AG04449 (cell line): ENCODE results near the gene SNX21.
A peak's percentile ranks its signal among the peaks of the same experiment; 100 is the strongest.

Experiments used
- CTCF ChIA-PET: fragments of 350-600 bp; formaldehyde crosslinking; extraction: SDS; loops from one replicate; lab custom pipeline; 2021; ENCODE audit warnings: antibody characterized with exemption; lab: Yijun Ruan, JAX
- POLR2A ChIA-PET: fragments of 400-600, 350-600 bp; formaldehyde crosslinking; extraction: SDS; loops from one replicate; lab custom pipeline; 2020; ENCODE audit warnings: antibody characterized with exemption, inconsistent platforms; lab: Yijun Ruan, JAX
- DNase-seq: peaks from one replicate; pipeline ENCODE4 v3.0.0-alpha.2; 2010; ENCODE audit warnings: low read depth, low spot score
- H3K4me3 ChIP-seq: 2 replicates; pipeline ENCODE4 v1.5.1; 2011; ENCODE audit warnings: low read depth, mild to moderate bottlenecking, control low read depth, low read length
- CTCF ChIP-seq: IDR thresholded peaks from one replicate; pipeline ENCODE4 v1.5.1; 2011; ENCODE audit warnings: mild to moderate bottlenecking, moderate library complexity, low read length, control low read depth, inconsistent platforms; ENCODE audit not compliant: insufficient read depth; ENCODE audit errors: missing control alignments

The SNX21 gene

DNA sequence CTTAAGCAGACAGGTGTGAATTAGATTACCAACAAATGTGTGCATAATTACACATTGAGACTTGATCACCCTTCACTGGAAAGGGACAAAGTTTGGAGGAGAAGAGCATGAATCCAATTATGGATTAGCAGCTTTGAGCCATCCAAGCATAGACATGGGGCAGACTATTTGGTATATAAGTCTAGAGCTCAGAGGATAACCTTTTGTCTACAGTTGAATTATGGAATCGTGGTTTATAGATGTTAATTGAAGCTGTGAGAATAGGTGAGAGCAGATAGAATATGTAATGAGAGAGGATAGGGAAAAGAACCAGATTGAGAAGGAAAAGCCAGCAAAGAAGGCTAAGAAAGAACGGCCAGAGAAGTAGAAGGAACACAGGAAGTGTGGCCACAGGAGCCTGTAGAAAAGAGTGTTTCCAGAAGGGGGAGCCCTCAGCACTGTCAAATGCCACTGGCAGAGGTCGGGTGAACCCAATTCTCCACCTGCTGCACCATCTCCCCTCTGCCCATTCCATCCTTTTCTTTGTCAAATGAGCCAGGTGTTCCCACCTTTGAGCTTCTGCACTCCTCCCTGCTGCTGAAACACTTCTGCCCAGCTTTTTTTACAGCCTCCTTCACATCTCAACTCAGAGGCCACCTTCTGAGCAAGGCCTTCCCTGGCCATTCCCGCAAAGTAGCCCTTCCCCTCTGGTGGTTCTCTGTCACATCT, 34.5 kb upstream of the SNX21 start:
- peak; percentile 75 for TF ChIP-seq CTCF
- ChIA-PET POLR2A (no interaction called here), CTCF (interaction anchor here (0.6 to 4.4 kb wide), 41 partner anchors 9 to 444 kb away, joined by 3 to 63 read pairs (median 5); partner anchors contain the start of genes DNTTIP1, NEURL2, PCIF1 and SNX21)
- DNase-seq = no peak
- H3K4me3 ChIP-seq = no peak overlapping the region

DNA sequence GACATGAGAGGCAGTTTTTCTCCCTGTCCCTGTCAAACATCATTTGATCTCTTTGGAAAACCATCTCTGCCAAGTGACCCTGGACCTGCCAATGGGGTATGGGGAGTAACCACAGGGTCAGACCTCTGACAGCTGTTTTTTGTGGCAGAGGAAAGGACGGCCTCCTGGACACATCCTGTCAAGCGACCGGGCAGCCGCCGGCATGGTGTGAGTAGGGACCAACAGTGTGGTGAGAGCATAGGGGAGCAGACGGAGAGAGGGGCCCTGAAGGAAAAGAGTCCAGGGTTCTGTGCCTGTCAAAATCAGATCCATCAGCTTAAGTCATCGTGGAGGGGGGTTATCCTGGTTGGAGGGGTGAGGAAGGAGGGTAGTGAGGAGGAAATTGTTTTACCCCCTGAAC, 31.7 kb upstream of the SNX21 start:
- no peak overlapping the region for H3K4me3 ChIP-seq
- POLR2A ChIA-PET = interaction anchor here (1.3 kb wide), 1 partner anchor 10 kb away, joined by 4 read pairs; the partner anchor contains the start of genes DNTTIP1 and WFDC3
- DNase-seq = no peak
- TF ChIP-seq CTCF = no peak
- CTCF ChIA-PET = interaction anchor here (0.8 to 4.4 kb wide), 6 partner anchors 11 to 166 kb away, joined by 3 to 63 read pairs (median 20); partner anchors contain the start of genes DNTTIP1, UBE2C and WFDC3

DNA sequence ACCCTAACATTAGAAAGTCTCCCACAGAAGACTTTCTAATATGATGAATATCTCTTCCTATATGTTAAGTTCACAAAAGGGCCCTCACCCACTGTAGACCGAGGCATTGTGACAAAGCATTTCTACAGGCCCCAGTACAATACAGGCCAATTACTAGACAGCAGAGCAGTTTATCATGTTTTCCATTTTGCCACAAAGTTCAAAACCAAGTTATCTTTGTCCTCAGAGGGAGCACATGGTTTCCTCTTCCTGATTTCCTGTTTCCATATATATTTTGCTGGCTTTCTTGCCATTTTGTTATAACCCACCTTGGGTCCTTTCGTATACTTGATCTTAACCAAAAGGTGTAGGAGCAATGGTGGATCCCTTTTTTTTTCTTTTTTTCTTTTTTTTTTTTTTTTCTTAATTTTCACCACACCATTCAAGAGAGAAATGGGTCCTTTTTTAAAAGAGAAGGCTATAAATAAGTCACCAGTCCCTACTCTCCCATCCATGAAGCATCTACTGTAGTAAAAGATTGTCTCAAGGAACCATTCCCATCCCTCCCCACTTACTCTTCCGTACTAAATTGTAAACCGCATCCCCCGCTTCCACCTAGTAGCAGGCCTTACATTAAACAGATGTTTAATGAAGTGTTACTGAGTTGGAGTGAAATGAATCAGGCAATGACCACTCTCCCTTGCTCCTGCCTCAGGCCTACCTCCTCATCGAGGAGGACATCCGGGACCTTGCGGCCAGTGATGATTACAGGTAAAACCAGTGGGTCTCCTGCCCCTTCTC, 23.2 kb upstream of the SNX21 start:
- ChIA-PET POLR2A (no interaction called here), CTCF (interaction anchor here (4.0 to 5.8 kb wide), 2 partner anchors 11 kb away, joined by 38 to 41 read pairs; no protein-coding TSS in a partner anchor)
- TF ChIP-seq CTCF = no peak
- DNase-seq = no peak
- H3K4me3 ChIP-seq = no peak overlapping the region

DNA sequence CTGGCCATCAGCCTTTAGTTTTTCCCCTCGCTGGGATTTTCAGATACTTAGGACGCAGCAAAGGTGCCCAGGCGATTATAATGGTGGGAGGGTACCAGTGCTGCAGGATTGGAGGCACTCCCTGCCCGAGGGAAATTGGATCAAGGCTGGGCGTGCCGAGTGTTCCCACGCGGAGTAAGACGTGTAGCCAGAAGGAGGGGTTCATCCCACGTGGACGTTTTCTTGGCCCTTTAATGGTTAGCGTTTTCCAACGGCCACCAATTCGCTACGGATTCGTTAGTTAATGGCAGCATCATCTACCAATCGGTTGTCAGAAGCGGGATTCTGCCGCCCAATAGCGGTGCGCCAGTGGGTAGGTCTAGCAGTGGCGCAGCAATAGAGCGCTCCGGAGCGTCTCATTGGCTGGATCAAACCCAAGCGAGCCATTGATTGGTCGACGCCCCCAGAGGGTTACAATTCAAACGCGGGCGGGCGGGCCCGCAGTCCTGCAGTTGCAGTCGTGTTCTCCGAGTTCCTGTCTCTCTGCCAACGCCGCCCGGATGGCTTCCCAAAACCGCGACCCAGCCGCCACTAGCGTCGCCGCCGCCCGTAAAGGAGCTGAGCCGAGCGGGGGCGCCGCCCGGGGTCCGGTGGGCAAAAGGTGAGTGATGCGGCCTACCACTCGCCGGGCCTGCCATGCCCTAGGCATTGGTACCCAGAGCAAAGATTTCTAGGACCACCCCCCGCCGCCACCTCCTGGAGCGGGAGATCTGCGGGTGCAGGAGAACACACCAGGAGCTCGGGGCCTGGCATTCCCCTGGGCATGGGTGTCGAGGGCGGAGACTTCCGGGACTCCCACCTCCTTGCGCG, 21.2 kb upstream of the SNX21 start, which contains the start of gene UBE2C:
Gene UBE2C (plus strand): TSS at position 488 of the 849 bp plus-strand sequence. CDS start 52 bp downstream, at position 540.
- POLR2A ChIA-PET = interaction anchor here (0.7 kb wide), 1 partner anchor 22 kb away, joined by 3 read pairs; the partner anchor contains the start of gene SNX21
- H3K4me3 ChIP-seq = peak within 1 kb of the TSS; percentile 79
- DNase-seq = peak; percentile 98
- TF ChIP-seq CTCF = no peak
- CTCF ChIA-PET = interaction anchor here (1.2 to 5.8 kb wide), 3 partner anchors 13 to 450 kb away, joined by 4 to 38 read pairs (median 6); partner anchors contain the start of gene SYS1

DNA sequence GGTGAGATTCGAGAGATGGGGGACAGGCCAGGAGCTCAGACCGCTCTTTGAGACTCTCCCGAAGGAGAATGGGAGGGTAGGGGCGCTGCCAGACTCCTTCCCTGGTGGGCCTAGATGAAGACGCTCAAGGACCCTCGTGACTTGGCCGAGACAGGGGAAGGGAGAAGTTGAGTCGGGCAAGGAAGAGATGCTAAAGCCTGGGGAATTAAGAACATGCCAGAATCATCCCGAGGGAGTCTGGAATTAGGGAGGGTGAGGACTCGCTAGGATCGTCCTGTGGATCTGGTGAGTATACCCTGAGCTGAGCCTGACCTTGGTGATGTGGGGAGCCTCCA, 20.6 kb upstream of the SNX21 start:
- CTCF ChIA-PET = interaction anchor here (1.2 to 5.8 kb wide), 4 partner anchors 11 to 450 kb away, joined by 4 to 38 read pairs (median 6); partner anchors contain the start of gene SYS1
- POLR2A ChIA-PET = interaction anchor here (0.7 kb wide), 1 partner anchor 21 kb away, joined by 3 read pairs; the partner anchor contains the start of gene SNX21
- no peak for DNase-seq
- peak overlapping the region; percentile 79 for H3K4me3 ChIP-seq
- no peak for TF ChIP-seq CTCF
